Measurements from ENCODE around the gene GPR142. TPM values are rescaled to one million over a fixed set of nuclear protein-coding genes. Genes with fewer than 3 reads are reported as not detected.

The GPR142 gene, protein sequence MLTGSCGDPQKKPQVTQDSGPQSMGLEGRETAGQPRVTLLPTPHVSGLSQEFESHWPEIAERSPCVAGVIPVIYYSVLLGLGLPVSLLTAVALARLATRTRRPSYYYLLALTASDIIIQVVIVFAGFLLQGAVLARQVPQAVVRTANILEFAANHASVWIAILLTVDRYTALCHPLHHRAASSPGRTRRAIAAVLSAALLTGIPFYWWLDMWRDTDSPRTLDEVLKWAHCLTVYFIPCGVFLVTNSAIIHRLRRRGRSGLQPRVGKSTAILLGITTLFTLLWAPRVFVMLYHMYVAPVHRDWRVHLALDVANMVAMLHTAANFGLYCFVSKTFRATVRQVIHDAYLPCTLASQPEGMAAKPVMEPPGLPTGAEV
- not detected for total RNA-seq

DNA sequence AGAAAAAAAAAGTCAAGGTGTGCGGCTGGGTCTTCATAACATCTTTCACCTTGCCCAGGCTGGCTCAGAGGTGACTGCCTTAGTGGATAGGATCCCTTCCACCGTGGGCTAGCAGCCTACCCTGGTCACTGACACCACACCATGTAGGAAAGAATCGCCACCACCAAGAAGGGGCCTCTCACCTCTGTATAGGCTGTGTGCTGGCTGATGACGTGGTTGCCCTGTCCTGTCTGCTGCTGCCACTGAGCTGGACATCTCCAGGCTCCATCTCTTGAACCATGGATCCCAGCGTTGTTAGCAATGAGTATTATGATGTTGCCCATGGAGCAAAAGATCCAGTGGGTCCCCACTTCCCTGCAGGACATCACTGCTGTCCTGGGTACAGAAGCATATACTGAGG, at the start of gene GPR142:
Gene GPR142, plus strand, starts transcription at position 301 of the 400 bp plus-strand sequence. CDS start 2,035 bp downstream, outside the sequence.
- H3K9me3 Mint-ChIP-seq, result no peaks in the 10 kb centered on the region
- H3K27me3 Mint-ChIP-seq, result no peaks in the 10 kb centered on the region
- peaks cover 11% of the 10 kb centered on the region for H3K4me1 Mint-ChIP-seq
- no peak for DNase-seq
- H3K4me3 Mint-ChIP-seq, result no peak within 1 kb of the TSS
- no peak within 1 kb of the TSS for H3K27ac Mint-ChIP-seq
- H3K36me3 Mint-ChIP-seq, result no peaks in the 10 kb centered on the region

DNA sequence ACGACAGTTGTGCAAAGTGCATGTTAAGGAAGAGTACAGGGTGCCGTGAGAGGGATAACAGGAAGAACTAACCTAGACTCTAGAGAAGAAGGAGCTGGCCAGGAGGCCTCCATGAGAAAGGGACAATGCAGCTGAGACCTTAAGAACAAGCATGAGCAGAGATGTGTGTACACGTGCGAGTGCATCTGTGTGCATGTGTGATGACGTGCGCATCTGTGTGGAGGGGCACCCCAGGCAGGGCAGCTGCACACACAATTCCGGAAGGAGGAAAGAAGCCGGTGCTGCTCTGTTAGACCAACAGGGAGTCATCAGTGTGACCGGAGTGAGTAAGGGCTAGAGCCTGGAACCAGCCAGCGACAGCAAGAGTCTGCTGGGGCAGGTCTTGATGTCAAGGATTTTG, 48.9 kb upstream of the GPR142 start:
- DNase-seq, result no peak
- no peaks in the 10 kb centered on the region for H3K36me3 Mint-ChIP-seq
- H3K27me3 Mint-ChIP-seq, result peaks cover 12% of the 10 kb centered on the region
- H3K9me3 Mint-ChIP-seq, result no peaks in the 10 kb centered on the region
- H3K27ac Mint-ChIP-seq, result no peak overlapping the region
- no peak overlapping the region for H3K4me3 Mint-ChIP-seq
- no peaks in the 10 kb centered on the region for H3K4me1 Mint-ChIP-seq

DNA sequence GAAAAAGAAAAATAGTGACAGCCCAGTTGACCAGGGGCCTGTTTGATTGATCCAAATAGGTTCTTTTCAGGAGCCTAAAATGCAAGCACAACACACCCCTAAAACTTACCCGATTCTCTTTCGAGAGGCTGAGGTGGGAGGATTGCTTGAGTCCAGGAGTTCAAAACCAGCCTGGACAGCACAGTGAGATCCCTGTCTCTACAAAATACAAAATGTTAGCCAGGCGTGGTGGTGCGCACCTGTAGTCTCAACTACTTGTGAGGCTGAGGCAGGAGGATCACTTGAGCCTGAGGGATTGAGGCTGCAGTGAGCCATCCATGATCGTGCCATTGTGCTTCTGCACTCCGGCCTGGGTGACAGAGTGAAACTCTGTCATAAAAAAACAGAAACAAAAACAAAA, 42.8 kb upstream of the GPR142 start:
- no peak for DNase-seq
- Mint-ChIP-seq H3K4me1 (no peaks in the 10 kb centered on the region), H3K27ac (no peak overlapping the region), H3K9me3 (no peaks in the 10 kb centered on the region), H3K4me3 (no peak overlapping the region), H3K27me3 (peaks cover 53% of the 10 kb centered on the region), H3K36me3 (no peaks in the 10 kb centered on the region)

DNA sequence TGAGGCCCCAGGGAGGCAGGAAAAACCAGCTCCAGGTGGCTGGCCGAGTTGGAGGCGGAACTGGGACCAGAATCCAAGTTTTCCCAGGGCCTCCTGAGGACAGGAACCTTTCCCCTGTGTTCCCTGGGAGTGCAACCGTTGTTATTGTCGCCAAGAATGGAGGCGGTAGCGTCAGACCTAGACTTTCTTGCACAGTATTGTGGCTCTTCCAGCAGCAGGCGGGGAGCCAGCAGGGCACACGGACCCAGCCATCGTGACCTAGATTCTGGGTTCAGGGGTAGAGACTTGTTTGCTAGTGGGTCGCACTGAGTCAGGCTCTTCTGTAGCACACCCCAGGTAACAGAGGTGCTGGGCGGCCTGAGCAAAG, 41.9 kb upstream of the GPR142 start:
- Mint-ChIP-seq H3K36me3 (no peaks in the 10 kb centered on the region), H3K27ac (no peak overlapping the region), H3K27me3 (peaks cover 50% of the 10 kb centered on the region), H3K9me3 (no peaks in the 10 kb centered on the region), H3K4me1 (no peaks in the 10 kb centered on the region), H3K4me3 (peak overlapping the region; percentile 27)
- DNase-seq, result no peak

DNA sequence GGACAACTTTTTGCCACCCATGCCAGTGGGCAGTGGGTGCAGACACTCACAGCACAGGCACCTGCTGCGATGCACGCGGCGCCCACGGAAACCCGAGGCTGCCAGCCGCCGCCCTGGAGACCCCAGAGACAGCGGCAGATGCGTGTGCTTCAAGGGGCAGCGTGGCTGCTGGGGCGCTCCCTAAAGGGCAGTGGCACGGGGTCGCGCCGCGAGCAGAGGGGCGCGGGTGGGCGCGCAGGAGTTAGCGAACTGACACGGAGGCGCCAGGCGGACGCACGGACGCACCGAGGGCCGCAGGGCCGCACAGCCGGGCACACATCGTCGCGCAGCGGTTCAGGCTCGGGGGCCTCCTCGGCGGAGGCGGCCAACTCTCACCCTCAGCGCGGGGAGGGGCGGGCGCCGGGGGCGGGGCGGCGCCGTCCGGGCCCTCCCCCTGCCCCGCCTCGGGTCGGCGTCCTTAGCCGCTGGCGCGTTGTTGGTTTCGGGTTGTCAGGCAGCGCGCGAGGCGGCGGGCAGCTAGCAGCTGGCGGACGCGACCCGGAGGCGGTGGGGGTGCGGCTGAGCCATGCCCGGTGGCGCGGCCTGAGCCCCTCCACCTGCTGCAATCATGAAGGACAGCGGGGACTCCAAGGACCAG, 41.4 kb upstream of the GPR142 start, which contains the start of gene KIF19:
Gene KIF19, plus strand, starts transcription at position 484 of the 637 bp plus-strand sequence. Its CDS starts 124 bp downstream, at position 608.
- Mint-ChIP-seq H3K27ac (no peak within 1 kb of the TSS), H3K4me3 (peak within 1 kb of the TSS; percentile 27), H3K4me1 (no peaks in the 10 kb centered on the region), H3K36me3 (no peaks in the 10 kb centered on the region), H3K9me3 (no peaks in the 10 kb centered on the region), H3K27me3 (peaks cover 50% of the 10 kb centered on the region)
- peak; percentile 73 for DNase-seq

DNA sequence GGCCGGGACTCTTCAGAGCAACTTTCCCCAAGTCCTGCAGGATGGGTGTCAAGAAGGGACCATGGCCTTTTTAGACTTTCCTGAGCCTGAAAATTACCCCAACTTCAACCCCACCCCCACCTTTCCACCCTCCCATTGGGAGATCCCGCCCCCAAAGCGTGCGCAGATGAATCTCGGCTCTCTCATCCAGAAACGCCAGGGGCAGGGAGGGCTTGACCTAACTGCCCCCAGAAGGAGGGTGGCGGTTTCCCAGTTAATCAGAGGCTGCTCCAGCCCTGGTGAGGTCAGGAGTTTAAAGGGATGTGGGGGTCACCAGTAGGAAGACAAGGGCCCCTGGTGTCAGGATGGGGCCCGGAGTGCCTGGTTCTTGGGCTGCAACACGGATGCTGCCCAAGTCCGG, 40.8 kb upstream of the GPR142 start:
- Mint-ChIP-seq H3K27me3 (peaks cover 46% of the 10 kb centered on the region), H3K4me1 (no peaks in the 10 kb centered on the region), H3K36me3 (no peaks in the 10 kb centered on the region), H3K9me3 (no peaks in the 10 kb centered on the region), H3K27ac (no peak overlapping the region), H3K4me3 (no peak overlapping the region)
- DNase-seq, result no peak

DNA sequence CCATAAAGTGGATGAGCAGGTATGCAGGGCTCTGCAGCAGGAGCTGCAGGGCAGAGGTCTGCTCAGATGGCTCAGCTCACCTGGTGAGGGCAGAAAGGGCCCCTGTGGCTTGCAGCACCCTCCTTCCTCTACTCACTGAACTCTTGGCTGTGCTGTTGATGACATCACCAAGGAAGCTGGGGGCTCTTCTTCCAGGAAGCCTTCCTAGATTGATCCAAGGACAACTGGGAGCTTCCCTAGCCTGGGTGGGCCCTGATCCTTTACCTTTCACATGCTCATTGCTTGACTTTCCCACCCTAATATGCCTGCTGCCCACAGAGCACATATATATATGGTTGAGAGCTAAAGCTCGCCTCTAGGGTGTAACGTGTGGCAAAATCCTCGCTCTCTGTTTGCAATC, 38.8 kb upstream of the GPR142 start:
- peaks cover 42% of the 10 kb centered on the region for H3K27me3 Mint-ChIP-seq
- DNase-seq, result no peak

DNA sequence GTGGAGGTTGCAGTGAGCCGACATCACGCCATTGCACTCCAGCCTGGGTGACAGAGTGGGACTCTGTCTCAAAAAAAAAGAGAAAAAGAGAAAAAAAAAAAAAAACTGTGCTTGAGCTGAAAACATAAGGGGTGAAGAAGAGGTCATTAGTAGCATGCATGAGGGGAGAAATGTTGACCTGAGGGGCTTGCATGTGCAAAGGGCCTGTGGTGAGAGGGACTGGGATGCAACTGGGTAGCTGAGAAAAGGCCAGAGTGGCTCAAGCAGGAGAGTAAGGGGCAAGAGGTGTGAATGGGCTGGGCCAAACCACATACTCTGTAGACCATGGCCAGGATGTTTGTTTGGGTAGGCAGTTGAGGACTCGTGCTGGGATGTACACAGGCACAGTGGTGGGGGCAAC, 37.9 kb upstream of the GPR142 start:
- Mint-ChIP-seq H3K4me1 (no peaks in the 10 kb centered on the region), H3K9me3 (no peaks in the 10 kb centered on the region)
- no peak for DNase-seq

More for the DNA sequence above, 38.8 kb upstream of the GPR142 start:
- no peak overlapping the region for H3K4me3 Mint-ChIP-seq
- no peaks in the 10 kb centered on the region for H3K36me3 Mint-ChIP-seq
- H3K9me3 Mint-ChIP-seq, result no peaks in the 10 kb centered on the region
- H3K4me1 Mint-ChIP-seq, result no peaks in the 10 kb centered on the region
- H3K27ac Mint-ChIP-seq, result no peak overlapping the region

DNA sequence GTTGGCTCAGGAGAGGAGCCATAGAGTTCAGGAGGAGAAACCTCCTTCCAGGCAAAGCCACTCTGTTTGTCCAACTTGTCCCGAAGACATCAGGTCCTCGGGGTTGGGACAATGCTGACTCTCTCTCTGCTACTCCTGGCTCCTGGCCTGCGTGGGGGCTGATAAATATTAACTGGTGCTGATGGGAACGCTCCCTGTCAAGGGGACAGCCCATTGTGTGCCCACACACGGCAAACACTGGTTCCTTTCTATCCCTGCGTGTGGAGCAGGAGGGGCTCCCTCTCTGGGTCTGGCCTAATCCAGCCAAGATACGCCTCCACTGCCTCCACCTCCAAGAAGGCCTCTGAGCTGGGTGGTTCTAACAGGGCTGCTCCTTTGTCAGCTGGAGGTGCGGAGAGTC, 36.9 kb upstream of the GPR142 start:
- Mint-ChIP-seq H3K36me3 (no peaks in the 10 kb centered on the region), H3K4me3 (no peak overlapping the region), H3K27ac (no peak overlapping the region), H3K9me3 (no peaks in the 10 kb centered on the region), H3K4me1 (no peaks in the 10 kb centered on the region), H3K27me3 (peaks cover 27% of the 10 kb centered on the region)
- no peak for DNase-seq

More for the DNA sequence above, 37.9 kb upstream of the GPR142 start:
- Mint-ChIP-seq H3K36me3 (no peaks in the 10 kb centered on the region), H3K27me3 (peaks cover 37% of the 10 kb centered on the region), H3K4me3 (no peak overlapping the region), H3K27ac (no peak overlapping the region)

DNA sequence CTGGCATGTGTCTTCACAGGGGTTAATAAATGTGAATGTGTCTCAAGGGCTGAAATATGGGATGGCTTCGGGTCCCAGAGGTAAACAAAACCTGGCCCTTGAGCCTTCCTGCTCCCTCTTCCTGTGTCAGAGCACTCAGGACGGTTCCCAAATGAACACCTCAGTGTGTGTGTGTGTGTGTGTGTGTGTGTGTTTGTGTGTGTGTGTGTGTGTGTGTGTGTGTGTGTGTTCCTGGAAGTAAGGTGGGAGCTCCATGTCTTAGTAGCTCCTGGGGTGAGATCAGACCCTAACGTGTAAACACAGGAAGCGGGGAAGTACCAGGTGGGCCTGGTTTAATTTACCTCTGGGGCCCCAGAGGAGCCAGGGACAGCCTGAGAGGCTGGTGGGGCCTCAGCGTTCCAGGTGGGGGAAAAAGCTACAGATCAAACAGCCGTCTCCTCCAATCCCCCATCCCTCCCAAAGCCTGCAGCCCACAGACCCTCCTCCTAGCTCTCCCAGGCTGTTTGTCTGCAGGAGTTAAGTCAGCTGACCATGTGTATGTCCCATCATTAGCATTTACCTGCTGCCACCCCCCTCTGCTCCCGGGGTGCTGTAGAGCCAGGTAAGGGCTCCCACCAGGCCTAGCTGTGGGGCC, 35.2 kb upstream of the GPR142 start:
- Mint-ChIP-seq H3K27me3 (peaks cover 17% of the 10 kb centered on the region), H3K27ac (no peak overlapping the region), H3K9me3 (no peaks in the 10 kb centered on the region), H3K36me3 (no peaks in the 10 kb centered on the region), H3K4me3 (no peak overlapping the region), H3K4me1 (no peaks in the 10 kb centered on the region)
- no peak for DNase-seq

DNA sequence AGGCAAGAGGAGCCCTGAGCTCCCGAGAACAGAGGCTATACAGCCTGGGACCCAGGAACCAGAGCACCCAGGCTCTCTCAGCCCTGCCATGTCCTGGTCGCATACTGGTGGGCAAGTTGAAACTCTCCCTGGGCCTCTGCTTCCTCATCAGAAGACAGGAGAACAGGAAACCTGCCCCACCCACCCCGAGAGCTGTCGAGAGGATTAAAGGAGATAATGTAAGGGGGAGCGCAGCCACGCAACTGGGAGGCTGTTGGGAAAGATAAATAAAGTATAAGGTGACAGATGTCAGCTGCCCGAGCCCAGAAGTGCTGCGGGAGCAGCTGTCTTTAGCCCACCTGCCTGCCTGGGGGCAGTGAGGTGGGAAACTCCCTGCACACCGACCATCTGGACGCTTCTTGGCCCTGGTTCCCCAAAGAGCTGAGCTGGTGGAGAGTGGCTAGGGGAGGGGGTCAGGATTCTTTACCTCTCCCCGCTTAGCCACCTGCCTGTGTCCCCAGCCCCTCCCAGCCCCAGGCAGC, 34.5 kb upstream of the GPR142 start:
- Mint-ChIP-seq H3K36me3 (no peaks in the 10 kb centered on the region), H3K4me1 (no peaks in the 10 kb centered on the region)

DNA sequence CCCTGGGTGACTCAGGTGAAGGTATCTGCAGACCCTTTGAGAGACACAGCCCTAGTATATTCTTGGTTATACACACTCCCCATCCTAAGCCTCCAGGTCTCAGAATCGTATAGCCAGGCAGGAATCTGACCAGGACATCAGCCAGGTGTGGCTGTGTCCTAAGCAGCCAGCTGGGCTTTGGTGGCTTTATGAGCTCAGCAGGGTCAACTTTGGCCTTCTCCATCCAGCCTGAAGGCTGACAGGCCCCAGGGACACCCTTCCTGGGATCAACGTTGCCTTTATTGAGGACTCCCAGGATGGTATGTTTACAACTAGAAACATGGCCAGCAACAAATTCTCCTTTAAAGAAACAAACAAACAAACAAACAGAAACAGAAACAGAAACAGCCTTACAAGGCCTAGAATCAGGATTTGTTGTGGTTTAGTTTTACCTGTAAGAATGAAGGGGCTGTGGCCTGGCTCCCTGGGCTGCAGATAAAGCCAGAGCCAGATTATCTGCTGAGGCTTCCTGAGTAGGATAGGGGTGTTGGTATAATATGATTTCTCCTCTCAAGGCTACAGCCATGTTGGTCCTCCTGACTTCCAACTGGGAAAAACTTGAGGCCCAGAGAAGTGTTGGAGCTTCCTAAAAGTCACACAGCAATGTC, 32.8 kb upstream of the GPR142 start:
- Mint-ChIP-seq H3K9me3 (no peaks in the 10 kb centered on the region), H3K4me1 (no peaks in the 10 kb centered on the region), H3K36me3 (no peaks in the 10 kb centered on the region), H3K4me3 (no peak overlapping the region), H3K27ac (no peak overlapping the region), H3K27me3 (peaks cover 1% of the 10 kb centered on the region)
- no peak for DNase-seq

More for the DNA sequence above, 34.5 kb upstream of the GPR142 start:
- Mint-ChIP-seq H3K27ac (no peak overlapping the region), H3K9me3 (no peaks in the 10 kb centered on the region), H3K27me3 (peaks cover 10% of the 10 kb centered on the region), H3K4me3 (no peak overlapping the region)
- DNase-seq, result no peak

DNA sequence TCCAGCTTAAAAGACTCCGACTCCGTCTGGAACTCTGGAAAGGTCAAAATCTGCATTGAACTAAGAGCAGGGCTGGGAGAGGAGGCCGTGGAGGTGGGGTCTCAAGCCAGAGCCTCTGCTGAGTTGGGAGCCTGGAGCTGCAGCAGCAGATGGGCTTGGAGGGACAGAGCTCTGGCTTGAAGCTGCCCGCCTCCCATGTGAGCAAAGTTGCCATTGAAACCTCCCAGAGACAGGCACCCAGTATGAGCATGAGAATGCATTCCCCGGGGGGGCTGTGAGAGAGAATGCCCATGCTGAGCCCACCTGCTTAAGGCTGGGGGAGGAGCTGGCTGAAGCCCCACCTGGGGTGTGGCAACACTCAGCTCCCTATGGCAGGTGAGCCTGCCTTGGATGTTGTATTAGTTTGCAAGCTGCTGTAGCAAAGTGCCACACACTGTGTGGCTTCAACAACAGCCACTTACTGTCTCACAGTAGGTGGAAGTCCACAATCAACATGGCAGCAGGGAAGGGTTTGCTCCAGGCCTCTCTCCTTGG, 31.7 kb upstream of the GPR142 start:
- Mint-ChIP-seq H3K4me3 (no peak overlapping the region), H3K4me1 (no peaks in the 10 kb centered on the region), H3K27me3 (no peaks in the 10 kb centered on the region), H3K27ac (no peak overlapping the region), H3K9me3 (no peaks in the 10 kb centered on the region), H3K36me3 (no peaks in the 10 kb centered on the region)
- DNase-seq, result no peak

DNA sequence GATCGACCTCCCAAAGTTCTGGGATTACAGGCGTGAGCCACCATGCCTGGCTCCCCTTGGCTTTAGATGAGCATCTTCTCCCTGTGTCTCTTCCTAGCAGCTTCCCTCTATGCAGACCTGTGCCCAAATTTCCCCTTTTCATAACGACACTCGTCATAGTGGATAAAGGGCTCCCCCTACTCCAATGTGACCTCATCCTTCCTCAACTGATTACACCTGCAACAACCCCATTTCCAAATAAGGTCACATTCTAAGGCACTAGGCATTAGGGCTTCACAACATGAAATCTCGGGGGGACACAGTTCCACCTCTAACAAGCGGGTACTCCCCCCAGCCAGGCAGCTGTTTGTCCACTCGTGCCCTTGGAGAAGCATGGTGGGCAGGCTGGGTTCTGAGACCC, 31.0 kb upstream of the GPR142 start:
- no peaks in the 10 kb centered on the region for H3K4me1 Mint-ChIP-seq
- DNase-seq, result no peak
- no peak overlapping the region for H3K4me3 Mint-ChIP-seq
- H3K9me3 Mint-ChIP-seq, result no peaks in the 10 kb centered on the region
- no peaks in the 10 kb centered on the region for H3K27me3 Mint-ChIP-seq
- H3K27ac Mint-ChIP-seq, result no peak overlapping the region
- no peaks in the 10 kb centered on the region for H3K36me3 Mint-ChIP-seq
